HG03432 (cell line): ENCODE results near the gene MORC4.

Experiments used
- ATAC-seq: cut with Tn5 transposase; IDR thresholded peaks from one replicate; pipeline ENCODE4 v1.9.1; 2021; ENCODE audit warnings: mild to moderate bottlenecking, moderate library complexity; ENCODE audit not compliant: unreplicated experiment

Gene MORC4

DNA sequence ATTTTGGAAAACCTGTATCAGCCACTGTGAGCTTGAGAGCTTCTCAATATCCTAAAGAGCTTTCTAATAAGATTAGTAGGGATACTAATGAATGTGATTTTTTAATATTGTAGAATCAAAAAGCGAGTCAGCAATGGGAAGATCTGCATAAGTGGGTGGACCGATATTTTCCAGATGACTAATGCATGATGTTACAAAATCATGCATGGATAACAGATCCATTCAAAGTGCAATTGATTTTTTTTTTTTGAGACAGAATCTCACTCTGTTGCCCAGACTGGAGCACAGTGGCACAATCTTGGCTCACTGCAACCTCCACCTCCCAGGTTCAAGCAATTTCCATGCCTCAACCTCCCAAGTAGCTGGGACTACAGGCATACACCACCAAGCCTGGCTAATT lies 87.1 kb downstream of the MORC4 start:
- ATAC-seq = no peak

DNA sequence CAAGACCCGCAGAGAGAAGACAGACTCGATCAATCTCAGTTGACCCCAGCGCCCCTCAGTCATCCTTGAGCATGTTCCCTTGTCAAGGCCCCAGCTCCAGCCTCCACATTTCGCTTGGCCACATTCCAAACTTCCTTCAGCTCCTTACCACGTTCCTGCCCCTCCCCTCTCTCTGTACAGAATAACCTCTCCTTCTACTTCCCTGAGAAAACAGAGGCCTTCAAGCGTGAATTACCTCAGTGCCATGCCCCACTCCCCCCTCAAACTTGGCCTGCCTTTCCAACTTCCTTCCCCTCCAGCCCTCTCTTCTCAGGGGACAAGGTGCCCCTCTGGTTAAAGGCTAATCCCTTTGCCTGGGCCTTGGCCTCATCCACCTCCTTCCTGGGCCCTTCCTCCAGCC lies 93.7 kb downstream of the MORC4 start:
- no peak for ATAC-seq

DNA sequence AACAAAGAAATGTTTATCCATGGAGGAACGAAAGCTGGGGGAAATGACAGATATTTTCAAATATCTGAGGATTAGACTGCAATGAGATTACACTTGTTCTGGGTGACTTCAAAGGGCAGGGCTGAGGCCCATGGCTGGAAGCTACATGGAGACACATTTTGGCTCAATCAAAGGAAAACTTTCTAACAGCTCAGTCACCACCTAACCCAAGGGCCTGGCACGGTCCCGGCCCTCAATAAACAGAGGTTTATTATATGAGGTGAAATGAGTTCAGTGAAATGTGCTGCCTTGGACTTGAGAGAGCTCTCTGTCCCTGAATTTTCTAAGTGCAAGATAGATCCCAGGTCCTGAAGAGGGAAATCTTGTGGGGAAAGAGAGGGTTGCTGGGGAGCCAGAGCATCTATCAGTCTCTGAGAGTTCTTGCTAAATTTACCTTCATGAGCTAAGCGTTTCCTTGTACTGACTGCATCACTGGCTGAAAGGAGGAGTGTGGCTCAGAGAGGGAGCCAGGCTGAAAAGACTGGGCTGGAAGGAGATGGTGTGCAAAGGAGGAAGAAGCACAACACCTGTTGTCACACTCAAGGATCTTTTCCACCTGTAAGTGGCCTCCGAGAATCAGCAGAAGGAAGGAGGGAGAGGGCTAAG lies 94.8 kb downstream of the MORC4 start:
- ATAC-seq = no peak

DNA sequence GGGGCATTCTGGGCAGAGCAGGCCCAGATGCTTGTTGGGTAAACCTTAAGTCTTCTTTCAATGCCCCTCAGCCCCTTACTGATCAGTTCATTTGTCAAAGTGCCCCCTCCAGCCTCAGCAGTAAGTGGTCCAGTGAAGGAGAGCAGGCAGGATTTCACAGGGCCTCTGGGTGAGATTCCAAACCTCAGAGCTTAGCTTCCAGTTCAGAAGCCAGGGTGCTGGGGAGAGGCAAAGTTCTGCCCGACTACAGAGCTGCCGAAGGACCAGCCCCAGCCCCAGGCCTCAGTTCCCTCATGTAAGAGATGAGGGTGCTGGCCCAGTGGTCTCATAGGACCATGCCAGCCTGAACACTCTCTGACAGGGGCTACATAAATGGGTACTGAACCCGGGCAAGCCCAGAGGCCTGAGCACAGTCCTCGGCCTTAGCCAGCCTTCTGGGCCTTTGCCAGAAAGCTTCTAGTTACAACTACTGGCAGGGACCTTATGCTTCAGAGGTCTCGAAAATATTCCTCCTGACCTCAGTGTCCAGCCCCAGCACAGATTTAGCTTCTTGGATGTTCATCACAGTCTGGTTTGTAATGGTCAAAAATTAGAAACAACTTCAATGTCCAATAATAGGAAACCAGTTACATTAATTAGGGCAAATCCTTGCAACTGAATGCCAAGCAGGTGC lies 96.0 kb downstream of the MORC4 start:
- ATAC-seq = no peak

DNA sequence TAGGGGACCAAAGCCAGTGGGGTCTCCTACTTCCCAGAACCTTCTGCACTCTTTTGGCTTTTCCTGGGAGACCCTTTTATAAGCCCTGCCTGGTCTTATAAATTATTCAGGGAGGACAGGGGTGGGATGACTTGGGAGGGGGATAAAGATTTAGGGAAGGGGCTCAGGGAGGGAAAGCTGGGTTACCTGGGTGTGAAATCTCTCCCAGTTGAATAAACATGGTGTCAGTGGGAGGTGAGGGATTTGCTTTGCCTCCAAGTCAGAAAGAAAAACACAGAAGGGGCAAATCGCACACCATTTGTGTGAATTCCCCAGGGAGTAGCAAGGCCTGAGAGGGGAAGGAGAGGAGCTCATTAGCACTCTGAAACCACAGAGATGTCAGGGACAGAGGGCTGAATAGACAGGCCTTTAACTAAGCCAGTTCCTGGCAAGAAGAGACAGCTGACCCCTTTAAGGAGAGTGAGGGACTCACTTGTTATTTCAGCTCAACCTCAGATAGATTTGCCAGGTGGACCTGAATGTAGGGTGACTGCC lies 96.7 kb downstream of the MORC4 start, which contains the start of gene RIPPLY1:
Gene RIPPLY1 (minus strand): TSS at position 51 of the 534 bp plus-strand sequence. CDS start 54 bp downstream, outside the sequence.
- peak; percentile 67 for ATAC-seq

DNA sequence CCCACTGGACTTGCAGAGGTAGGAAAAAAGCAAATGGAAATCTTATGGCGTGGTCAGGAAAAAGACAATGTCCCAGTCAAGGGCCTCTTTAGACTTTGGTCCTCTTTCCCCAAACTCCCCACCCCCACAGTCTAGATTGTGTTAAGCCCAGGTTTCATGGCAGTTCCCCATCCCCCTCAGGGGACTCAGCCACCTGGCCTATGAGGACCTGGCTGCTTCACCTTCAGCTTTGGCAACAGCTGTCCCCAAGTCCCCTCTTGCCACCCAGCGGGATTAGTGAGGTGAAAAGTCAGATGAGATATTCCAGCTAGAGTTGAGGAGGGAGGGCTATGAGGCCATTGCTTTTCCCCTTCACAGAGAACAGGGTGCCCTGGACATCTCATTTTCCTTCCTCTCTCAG lies 97.3 kb downstream of the MORC4 start:
- ATAC-seq = no peak

DNA sequence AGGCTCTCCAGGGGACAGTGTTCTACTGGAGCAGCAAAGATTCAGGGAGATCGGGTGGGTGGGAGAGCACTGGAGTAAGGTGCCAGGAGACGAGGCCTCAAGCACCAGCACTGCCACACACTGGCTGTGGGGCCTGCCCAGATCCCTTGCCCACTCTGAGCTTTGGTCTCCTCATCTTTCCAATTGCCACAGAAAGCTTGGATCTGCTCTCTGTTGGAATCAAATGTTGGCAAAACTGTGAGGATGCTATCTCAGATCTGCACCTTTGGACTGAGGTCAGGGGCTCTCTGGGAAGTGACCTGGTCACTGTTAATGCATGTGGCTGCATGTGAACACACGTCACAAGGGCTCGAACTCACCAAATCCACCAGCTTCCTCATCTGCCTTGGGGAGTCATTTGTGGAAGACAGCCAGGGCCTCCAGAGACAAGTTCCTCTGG lies 98.2 kb downstream of the MORC4 start:
- ATAC-seq = no peak

DNA sequence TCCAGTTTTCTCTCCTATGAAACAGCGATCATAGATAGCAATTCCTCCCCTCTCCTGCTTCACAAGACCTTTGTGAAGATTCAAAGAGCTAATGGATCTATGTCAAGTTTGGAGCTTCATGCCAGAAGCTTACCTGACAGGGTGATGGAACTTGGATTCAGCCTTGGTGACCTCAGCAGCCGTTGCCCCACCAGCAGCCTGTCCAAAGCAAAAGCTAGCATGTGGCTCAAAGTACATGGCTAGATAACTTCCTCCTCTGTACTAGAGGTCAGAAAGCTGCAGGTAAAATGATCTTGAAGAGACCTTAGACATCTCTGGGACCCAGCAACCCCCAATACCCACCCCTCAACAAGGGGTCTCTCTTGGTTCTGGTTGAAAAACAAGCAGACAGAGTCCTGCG lies 98.7 kb downstream of the MORC4 start:
- ATAC-seq = no peak

DNA sequence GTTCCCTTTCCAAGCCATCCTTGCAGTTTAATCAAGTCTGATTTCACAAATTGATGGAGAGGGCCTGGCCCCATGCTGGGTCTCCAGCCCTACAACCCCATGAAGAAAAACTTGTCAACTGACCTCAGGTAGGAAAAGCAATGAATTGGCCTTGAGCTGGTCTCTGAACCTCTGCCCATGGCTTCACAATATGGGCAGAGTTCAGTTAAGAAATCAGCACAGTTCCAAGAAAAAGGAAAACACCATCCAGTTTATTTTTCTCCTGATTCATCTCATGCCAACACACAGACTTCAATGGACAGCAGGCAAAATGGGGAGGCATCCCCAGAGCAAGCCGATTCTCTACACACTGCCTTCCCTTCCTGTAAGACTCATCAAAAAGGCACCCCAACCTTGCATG lies 100.2 kb downstream of the MORC4 start:
- no peak for ATAC-seq

DNA sequence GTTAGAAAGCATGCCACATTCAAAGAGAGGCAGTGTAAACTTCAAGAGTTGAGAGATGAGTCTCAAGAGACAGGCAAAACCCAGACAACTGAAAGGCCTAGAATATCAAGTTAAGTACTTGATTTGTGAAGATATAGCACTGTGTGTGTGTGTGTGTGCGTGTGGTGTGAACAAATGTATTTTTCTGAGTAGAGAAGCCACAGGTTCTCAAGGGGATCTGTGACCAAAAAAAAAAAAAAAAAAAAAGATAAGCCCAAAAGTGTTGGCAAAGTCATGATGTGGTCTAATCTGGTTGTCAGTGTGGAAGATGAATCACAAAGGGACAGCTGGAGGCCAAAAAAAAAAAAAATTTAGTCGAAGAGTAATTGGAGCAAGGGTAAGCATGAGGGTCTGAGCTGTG lies 100.7 kb downstream of the MORC4 start:
- no peak for ATAC-seq

DNA sequence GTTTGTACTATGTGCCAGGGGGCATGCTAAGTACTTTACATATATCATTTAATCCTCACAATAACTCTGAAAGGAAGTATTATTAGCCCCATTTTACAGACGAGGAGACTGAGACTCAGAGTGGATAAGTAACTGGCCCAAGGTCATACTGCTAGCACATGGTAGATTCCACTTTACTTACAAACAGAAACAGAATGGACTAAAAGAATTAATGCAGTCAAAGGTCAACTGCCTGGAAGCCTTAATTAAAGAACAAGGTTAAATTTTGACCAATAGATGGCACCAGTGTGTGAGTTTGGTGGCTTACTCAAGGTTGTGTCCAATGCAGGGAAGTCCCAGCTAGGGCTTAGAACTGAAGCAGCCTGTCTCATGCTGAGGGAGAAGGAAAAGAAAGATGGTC lies 101.5 kb downstream of the MORC4 start:
- ATAC-seq = peak; percentile 76

DNA sequence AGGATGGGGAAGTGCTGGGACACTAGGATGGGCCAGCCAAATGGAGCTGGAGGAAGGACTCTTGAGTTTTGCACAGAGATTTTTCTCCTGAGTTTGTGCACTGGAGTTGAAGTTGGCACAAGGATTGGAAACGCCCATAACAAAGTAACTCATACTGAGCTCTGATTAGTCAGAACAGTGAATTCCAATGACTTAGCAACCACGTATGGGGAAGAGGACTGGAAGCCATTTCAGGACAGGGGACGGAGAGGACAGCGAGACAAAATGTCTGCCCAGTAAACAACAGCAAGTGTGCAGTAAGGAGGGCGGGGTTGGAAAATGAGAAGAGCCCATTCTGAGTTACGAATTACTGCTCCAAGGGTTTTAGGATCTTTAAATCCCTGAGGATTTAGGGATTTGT lies 102.8 kb downstream of the MORC4 start:
- ATAC-seq = no peak

DNA sequence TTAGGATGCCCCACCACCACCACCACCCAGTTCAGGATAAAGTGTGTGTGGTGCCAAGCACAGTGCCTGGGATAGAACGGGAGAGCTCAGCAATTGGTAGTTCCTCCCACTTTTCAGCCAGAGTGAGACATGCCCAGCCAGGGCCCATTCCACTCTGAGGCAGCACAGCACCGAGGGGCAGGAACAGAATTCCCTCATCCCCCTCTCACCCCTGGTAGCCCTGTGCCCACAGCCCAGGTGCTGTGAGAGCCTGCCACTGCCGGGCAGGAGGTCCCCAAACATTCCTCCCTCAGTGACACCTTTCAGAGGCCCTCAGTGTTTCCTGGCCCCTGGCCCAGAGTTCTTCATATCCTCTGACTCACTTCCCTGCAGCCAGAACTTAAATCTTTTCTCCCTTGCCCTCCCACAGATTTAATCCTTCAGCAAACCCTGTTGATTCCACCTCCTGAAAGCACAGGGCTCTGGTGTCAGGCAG lies 105.0 kb downstream of the MORC4 start:
- ATAC-seq = no peak

DNA sequence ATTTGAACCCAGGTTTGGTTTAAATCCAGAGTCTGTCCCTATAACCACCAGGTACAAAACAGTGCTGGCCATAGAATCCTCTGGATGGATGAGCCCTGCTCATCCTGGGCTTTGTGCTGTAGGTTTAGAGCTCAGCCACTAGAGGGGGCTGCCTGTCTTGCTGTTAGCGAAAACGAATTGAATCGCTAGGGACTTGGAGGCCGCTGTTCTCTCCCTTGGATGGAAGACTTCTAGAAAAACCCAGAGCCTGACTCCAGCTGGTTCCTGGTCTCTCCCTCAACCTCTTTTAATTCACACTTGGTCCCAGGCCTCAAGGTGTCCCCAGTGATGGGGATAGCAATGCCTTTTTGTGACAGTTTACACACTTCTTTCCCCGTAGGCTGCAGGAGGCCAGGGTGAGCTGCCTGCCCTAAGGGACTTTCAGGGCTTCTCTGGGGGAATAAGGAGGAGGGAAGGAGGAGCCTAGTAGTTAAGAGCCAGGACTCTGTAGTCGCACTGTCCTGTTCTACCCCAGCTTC lies 105.6 kb downstream of the MORC4 start:
- ATAC-seq = peak; percentile 85

DNA sequence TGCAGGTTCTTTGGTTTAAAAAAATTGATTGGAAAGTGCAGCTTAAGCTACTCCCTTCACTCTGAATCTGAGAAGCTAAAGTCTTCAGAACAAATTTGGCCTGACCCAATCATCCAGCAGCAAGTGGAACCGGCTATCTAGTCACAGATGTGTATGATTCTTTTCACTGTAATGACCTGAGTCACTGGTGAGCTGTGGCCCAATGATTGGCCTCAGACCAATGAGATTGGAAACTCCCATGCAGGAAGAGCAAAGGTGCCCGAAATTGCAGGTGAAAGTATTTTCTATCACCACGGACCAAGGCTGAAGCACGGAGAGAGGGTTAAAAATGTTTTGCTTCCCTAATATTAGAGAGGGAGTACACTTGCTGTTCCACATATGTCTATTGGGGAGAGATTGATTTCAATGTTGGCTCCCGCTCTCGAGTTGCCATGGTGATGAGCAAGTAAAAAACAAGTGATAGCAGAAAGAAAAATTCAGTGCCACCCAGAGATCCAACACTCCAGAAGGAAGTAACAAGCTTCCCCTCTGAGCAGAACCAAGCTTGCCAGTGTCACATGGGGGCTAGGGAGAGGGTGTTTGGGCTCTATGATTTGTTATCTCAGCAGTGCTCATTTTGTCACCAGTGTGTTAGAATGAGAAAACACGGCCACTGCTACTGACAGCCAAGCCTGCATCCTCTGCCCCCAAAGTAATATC lies 108.1 kb downstream of the MORC4 start:
- ATAC-seq = no peak
